ENCODE data around the gene WEE2.

Gene WEE2

GRCh38 chr7:141691540-141691939 lies 16.6 kb upstream of the WEE2 start:
- no peak for DNase-seq

- DNase-seq: no peak
Measured at GRCh38 chr7:141691961-141692360, 16.2 kb upstream of the WEE2 start.

GRCh38 chr7:141693082-141693481 lies 15.1 kb upstream of the WEE2 start:
- DNase-seq: no peak

- DNase-seq: no peak
Measured at GRCh38 chr7:141695803-141696289, 12.3 kb upstream of the WEE2 start.

- DNase-seq: peak; percentile 63 to 76 (median 72)
Measured at GRCh38 chr7:141696348-141696747, 11.8 kb upstream of the WEE2 start.

- no peak for DNase-seq
Measured at GRCh38 chr7:141697211-141697871, 10.8 kb upstream of the WEE2 start.

- DNase-seq: peak in 3 of 4 experiments; percentile 33 to 73 (median 39)
Measured at GRCh38 chr7:141698247-141699015, 9.7 kb upstream of the WEE2 start.

- DNase-seq: no peak
Measured at GRCh38 chr7:141699860-141700259, 8.3 kb upstream of the WEE2 start.

- DNase-seq: no peak
Measured at GRCh38 chr7:141700296-141700847, 7.8 kb upstream of the WEE2 start.

- DNase-seq: peak; percentile 23 to 60 (median 44)
Measured at GRCh38 chr7:141700848-141701371, 7.2 kb upstream of the WEE2 start.

- peak; percentile 21 to 46 (median 34) for DNase-seq
Measured at GRCh38 chr7:141701489-141702046, 6.6 kb upstream of the WEE2 start.

- DNase-seq: peak; percentile 56 to 85 (median 72)
Measured at GRCh38 chr7:141702047-141702567, 6.0 kb upstream of the WEE2 start, which contains the start of gene DENND11. Gene DENND11, minus strand, starts transcription at chr7:141702166. Its CDS starts 13 bp downstream, at chr7:141702153.

GRCh38 chr7:141702892-141703291 lies 5.3 kb upstream of the WEE2 start:
- DNase-seq: no peak

- no peak for DNase-seq
Measured at GRCh38 chr7:141704112-141704511, 4.0 kb upstream of the WEE2 start.

- DNase-seq: no peak
Measured at GRCh38 chr7:141704741-141705140, 3.4 kb upstream of the WEE2 start.

- DNase-seq: no peak
Measured at GRCh38 chr7:141706239-141707064, 1.7 kb upstream of the WEE2 start.

- no peak for DNase-seq
Measured at GRCh38 chr7:141709318-141709717, 1.2 kb downstream of the WEE2 start.

GRCh38 chr7:141709749-141710148 lies 1.6 kb downstream of the WEE2 start:
- DNase-seq: no peak

- no peak for DNase-seq
Measured at GRCh38 chr7:141710301-141710700, 2.1 kb downstream of the WEE2 start.

GRCh38 chr7:141712603-141713255 lies 4.6 kb downstream of the WEE2 start:
- no peak for DNase-seq

- DNase-seq: no peak
Measured at GRCh38 chr7:141713890-141714289, 5.7 kb downstream of the WEE2 start.
